PC-9 (cell line): ENCODE measurements around the gene CAPN5. TPM values are rescaled to one million over a fixed set of nuclear protein-coding genes. Genes with fewer than 3 reads are reported as not detected.
A peak's percentile ranks its signal among the peaks of the same experiment; 100 is the strongest.

Experiments
- BruUV-seq: library from RNA; stranded (reverse); fragments of 400-500 nt; replicated peaks from 2 replicates; lab custom pipeline; 2021; lab: Mats Ljungman, UMichigan
- CTCF ChIA-PET: fragments of 300-600 bp; sonication (Branson Sonifier 250); formaldehyde crosslinking; loops from one replicate; lab custom pipeline; 2022; ENCODE audit warnings: antibody characterized with exemption; lab: Charles Lee
- POLR2A ChIA-PET: fragments of 300-600 bp; sonication (Branson Sonifier 250); formaldehyde crosslinking; loops from one replicate; lab custom pipeline; 2022; ENCODE audit warnings: antibody characterized with exemption; ENCODE audit not compliant: unreplicated experiment; lab: Charles Lee
- DNase-seq, 2 experiments: peaks; one replicate each; pipeline versions ENCODE4 v3.0.0 to v3.0.0-alpha.2; 2015 to 2022; ENCODE audit warnings: mixed read lengths in 1 of 2
- H2AFZ ChIP-seq: fragments of 200-600 bp; sonication (generic); 2 replicates; pipeline ENCODE4 v1.8.1; 2017; ENCODE audit warnings: antibody characterized with exemption
- H3F3A ChIP-seq: fragments of 200-600 bp; sonication (generic); 2 replicates; pipeline ENCODE4 v1.8.1; 2017; ENCODE audit warnings: antibody characterized with exemption, mild to moderate bottlenecking, low read depth; ENCODE audit not compliant: insufficient read depth
- H3K27ac ChIP-seq: fragments of 200-600 bp; sonication (generic); 2 replicates; pipeline ENCODE4 v1.6.1; 2016; ENCODE audit warnings: mixed run types
- H3K27me3 ChIP-seq: fragments of 200-600 bp; sonication (generic); 2 replicates; pipeline ENCODE4 v1.6.1; 2016; ENCODE audit warnings: low read depth, mixed run types; ENCODE audit not compliant: insufficient read depth
- H3K36me3 ChIP-seq: fragments of 200-600 bp; sonication (generic); 2 replicates; pipeline ENCODE4 v1.6.1; 2016; ENCODE audit warnings: low read depth, mixed run types
- H3K4me1 ChIP-seq: fragments of 200-600 bp; sonication (generic); replicated peaks from 2 replicates; pipeline ENCODE4 v1.6.1; 2016; ENCODE audit warnings: mixed run types; ENCODE audit not compliant: insufficient read depth
- H3K4me2 ChIP-seq: fragments of 200-600 bp; sonication (generic); 2 replicates; pipeline ENCODE4 v1.6.1; 2017; ENCODE audit warnings: mixed run types
- H3K4me3 ChIP-seq: fragments of 200-600 bp; sonication (generic); 2 replicates; pipeline ENCODE4 v1.6.1; 2016; ENCODE audit warnings: mixed run types
- H3K79me2 ChIP-seq: fragments of 200-600 bp; sonication (generic); 2 replicates; pipeline ENCODE4 v1.6.1; 2017; ENCODE audit warnings: low read depth, mixed run types
- H3K9me2 ChIP-seq: fragments of 200-600 bp; sonication (generic); 2 replicates; pipeline ENCODE4 v1.8.1; 2017; ENCODE audit warnings: mild to moderate bottlenecking; ENCODE audit not compliant: insufficient read depth
- H3K9me3 ChIP-seq: fragments of 200-600 bp; sonication (generic); 2 replicates; pipeline ENCODE4 v1.8.1; 2016; ENCODE audit warnings: low read depth; ENCODE audit not compliant: insufficient read depth
- H4K20me1 ChIP-seq: fragments of 200-600 bp; sonication (generic); 2 replicates; pipeline ENCODE4 v1.8.1; 2017; ENCODE audit not compliant: insufficient read depth
- CTCF ChIP-seq: fragments of 200-600 bp; sonication (generic); conservative IDR thresholded peaks from 2 replicates; pipeline ENCODE4 v1.6.1; 2017; ENCODE audit warnings: mixed run types, antibody characterized with exemption, mild to moderate bottlenecking, moderate library complexity
- EZH2 ChIP-seq: fragments of 200-600 bp; sonication (generic); IDR thresholded peaks from 2 replicates; pipeline ENCODE4 v1.8.0; 2017; ENCODE audit warnings: antibody characterized with exemption, low read depth
- intact Hi-C: fragments of 100-400 bp; cut with micrococcal nuclease; formaldehyde crosslinking; loops from one replicate; pipeline ENCODE4 v1.10.0; 2022; ENCODE audit not compliant: unreplicated experiment
- total RNA-seq: library from RNA; stranded (reverse); gene quantifications from 2 replicates; pipeline ENCODE4 v1.2.3, GENCODE V29; 2021

CAPN5 gene
- total RNA-seq, 1 experiment from 2014 or later: 9.9 TPM

GRCh38 chr11:77106759-77107158 lies 40.0 kb downstream of the CAPN5 start:
- no peaks in the 10 kb centered on the region for H4K20me1 ChIP-seq
- ChIA-PET POLR2A (no interaction called here), CTCF (interaction anchor here (0.6 to 1.9 kb wide), 4 partner anchors 15 to 442 kb away, joined by 3 to 8 read pairs (median 5); no protein-coding TSS in a partner anchor)
- H3K4me2 ChIP-seq: 0 out of 2 replicates have a peak overlapping the region, but pooled peaks have one; percentile 14
- H3K4me1 ChIP-seq: peaks cover 26% of the 10 kb centered on the region
- intact Hi-C loops: no loop called here
- H3K4me3 ChIP-seq: no peak overlapping the region
- no peak for TF ChIP-seq CTCF
- TF ChIP-seq EZH2: no peak
- no peaks in the 10 kb centered on the region for H3K9me2 ChIP-seq
- H3F3A ChIP-seq: no peaks in the 10 kb centered on the region
- no TSS peak for BruUV-seq
- H3K9me3 ChIP-seq: no peaks in the 10 kb centered on the region
- no peak for DNase-seq
- H3K27ac ChIP-seq: no peak overlapping the region
- no peaks in the 10 kb centered on the region for H3K36me3 ChIP-seq
- H2AFZ ChIP-seq: no peak overlapping the region
- no peaks in the 10 kb centered on the region for H3K27me3 ChIP-seq
- H3K79me2 ChIP-seq: no peaks in the 10 kb centered on the region

- Histone ChIP-seq H3K36me3 (no peaks in the 10 kb centered on the region), H3K27ac (no peak overlapping the region), H4K20me1 (no peaks in the 10 kb centered on the region), H3K4me2 (peak overlapping the region; percentile 48), H3K27me3 (no peaks in the 10 kb centered on the region), H3K9me3 (no peaks in the 10 kb centered on the region), H3K4me3 (no peak overlapping the region), H3K9me2 (no peaks in the 10 kb centered on the region), H2AFZ (no peak overlapping the region), H3K79me2 (no peaks in the 10 kb centered on the region), H3F3A (no peaks in the 10 kb centered on the region), H3K4me1 (peaks cover 26% of the 10 kb centered on the region)
- ChIA-PET CTCF (interaction anchor here (1.0 to 1.6 kb wide), 3 partner anchors 17 to 60 kb away, joined by 4 to 13 read pairs (median 7); no protein-coding TSS in a partner anchor), POLR2A (interaction anchor here (0.5 to 0.6 kb wide), 2 partner anchors 45 to 60 kb away, joined by 5 to 6 read pairs; no protein-coding TSS in a partner anchor)
- no TSS peak for BruUV-seq
- DNase-seq: peak; percentile 76 to 83
- intact Hi-C loops: no loop called here
- TF ChIP-seq EZH2: no peak
These were observed 41.2 kb downstream of the CAPN5 start for GRCh38 chr11:77107950-77108349.

GRCh38 chr11:77108436-77108835 lies 41.7 kb downstream of the CAPN5 start:
- Histone ChIP-seq H2AFZ (no peak overlapping the region), H3K9me3 (no peaks in the 10 kb centered on the region), H3K27me3 (no peaks in the 10 kb centered on the region), H3K4me3 (no peak overlapping the region), H3F3A (no peaks in the 10 kb centered on the region), H3K9me2 (no peaks in the 10 kb centered on the region), H4K20me1 (no peaks in the 10 kb centered on the region), H3K4me2 (peak overlapping the region; percentile 48; the same call in 1 of the 2 replicates), H3K4me1 (peaks cover 29% of the 10 kb centered on the region), H3K79me2 (no peaks in the 10 kb centered on the region), H3K36me3 (no peaks in the 10 kb centered on the region), H3K27ac (no peak overlapping the region)
- no peak for TF ChIP-seq EZH2
- TF ChIP-seq CTCF: no peak
- CTCF ChIA-PET: interaction anchor here (1.3 to 1.6 kb wide), 2 partner anchors 17 to 61 kb away, joined by 7 to 13 read pairs; no protein-coding TSS in a partner anchor
- POLR2A ChIA-PET: interaction anchor here (0.5 to 0.6 kb wide), 2 partner anchors 46 to 61 kb away, joined by 5 to 6 read pairs; no protein-coding TSS in a partner anchor
- DNase-seq: no peak
- BruUV-seq: no TSS peak
- intact Hi-C loops: no loop called here
